ENCODE results near the gene CGAS.
"Not testable (repeated sequence)": the region's sequence is repeated elsewhere in the genome, so short reads cannot be mapped to it uniquely, and the experiment has no call there.

The CGAS gene

DNA sequence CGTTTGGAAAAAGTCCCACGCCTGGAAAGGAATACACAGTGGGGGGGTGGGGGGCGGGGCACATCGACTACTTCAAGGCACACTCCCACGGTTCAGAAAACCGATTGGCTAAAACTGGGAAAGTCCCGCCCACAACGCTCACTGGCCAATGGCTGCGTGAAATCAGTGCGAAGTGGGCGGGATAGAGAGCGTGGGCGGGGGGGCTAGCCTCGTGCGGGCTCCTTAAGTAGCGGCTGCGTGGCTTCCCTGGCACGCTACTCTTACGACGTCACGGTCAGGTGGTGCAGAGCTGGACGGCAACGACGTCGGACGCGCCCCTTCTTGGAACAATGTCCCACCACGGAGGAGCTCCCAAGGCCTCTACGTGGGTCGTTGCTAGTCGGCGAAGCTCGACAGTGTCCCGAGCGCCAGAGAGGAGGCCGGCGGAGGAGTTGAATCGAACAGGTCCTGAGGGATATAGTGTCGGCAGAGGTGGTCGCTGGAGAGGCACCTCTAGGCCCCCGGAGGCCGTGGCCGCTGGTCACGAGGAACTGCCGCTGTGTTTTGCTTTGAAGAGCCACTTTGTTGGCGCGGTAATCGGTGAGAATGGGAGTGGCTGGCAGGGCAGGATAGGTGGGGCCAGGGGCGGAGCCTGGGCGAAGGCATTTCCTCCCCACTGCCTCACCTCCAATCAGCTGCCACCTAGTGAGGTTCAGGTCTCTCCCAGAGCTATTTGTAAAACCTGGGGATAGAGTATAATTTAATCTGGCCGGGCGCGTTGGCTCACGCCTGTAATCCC, 57.3 kb downstream of the CGAS start, which contains the start of gene DDX43:
TSS of gene DDX43 (plus strand) at position 252 of the 778 bp plus-strand sequence. CDS start at position 330, 78 bp downstream.
- DNase-seq: peak; percentile 54

DNA sequence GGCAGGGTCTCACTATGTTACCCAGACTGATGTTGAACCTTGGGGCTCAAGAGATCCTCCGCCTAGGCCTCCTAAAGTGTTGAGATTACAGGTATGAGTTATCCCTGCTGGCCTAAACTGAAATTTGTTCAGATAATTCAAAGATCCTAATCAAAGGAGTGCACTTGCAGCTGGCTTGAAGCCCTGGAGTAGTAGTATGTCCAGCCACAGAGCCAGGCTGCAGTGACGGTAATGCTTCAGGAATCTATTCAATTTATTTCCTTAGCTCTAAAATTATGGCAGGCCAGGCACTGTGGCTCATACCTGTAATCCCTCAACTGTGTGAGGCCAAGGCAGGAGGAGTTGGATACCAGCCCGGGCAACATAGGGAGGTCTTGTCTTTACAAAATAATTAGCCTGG, 58.8 kb downstream of the CGAS start:
- no peak for DNase-seq

DNA sequence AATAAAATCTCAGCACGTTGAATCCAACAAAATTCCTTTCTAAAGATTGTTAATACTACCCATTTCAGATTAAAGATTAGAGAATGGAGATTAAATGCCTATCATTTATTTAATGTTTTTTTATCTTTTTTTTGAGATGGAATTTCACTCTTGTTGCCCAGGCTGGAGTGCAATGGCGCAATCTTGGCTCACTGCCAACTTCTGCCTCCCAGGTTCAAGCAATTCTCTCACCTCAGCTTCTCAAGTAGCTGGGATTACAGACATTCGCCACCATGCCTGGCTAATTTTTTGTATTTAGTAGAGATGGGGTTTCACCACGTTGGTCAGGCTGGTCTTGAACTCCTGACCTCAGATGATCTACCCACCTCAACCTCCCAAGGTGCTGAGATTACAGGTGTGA, 59.9 kb downstream of the CGAS start:
- not testable (repeated sequence) for DNase-seq

GRCh38 chr6:73391675-73392074, 60.4 kb downstream of the CGAS start:
- DNase-seq: no peak

DNA sequence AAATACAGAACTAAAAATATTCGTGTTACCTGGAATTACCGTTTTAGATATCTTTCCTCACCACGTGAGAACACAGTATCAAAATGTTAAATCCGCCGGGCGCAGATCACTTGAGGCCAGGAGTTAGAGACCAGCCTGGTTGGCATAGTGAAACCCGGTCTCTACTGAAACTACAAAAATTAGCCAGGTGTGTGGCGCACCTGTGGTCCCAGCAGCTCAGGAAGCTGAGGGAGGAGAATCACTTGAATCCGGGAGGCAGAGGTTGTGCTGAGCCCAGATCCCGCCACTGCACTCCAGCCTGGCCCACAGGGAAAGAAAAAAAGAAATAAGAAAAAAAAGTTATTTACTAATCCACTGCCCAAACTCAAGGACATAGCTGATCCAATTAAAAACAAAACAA, 62.2 kb downstream of the CGAS start:
- DNase-seq: no peak

DNA sequence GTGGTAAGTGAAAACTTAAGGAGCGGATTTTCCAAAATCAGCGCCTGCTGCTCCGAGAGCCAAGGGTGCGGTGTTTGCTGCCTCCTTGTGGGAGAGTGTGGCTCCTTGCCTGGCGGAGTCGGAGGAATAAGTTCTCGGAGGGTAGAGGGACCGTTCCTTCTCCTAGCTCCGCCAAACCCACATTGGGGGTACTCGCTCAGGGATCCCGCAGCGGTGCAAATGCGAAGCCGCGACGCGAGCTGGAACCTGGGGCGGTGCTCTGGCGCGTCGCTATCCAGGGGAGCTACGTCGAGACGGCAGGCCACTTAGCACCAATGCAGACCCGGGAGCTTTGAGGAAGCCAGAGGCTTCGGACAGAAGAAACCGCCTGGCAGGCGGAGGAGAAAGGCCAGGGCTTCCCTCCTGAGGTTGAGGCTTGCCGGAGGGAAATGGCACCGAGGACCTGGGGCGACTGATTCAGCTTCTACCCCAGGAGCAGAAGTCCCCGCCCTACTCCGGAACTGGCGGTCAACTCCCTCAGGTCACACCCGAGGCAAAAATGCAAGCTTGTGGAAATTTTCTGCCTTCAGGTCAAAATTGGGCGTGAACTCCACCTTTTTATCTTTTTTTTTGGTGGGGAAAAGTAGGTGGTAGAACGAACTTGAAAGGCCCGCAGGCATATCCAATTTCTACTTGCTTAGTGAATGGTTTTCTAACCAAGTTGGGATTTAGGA, 63.1 kb downstream of the CGAS start:
- DNase-seq: no peak

DNA sequence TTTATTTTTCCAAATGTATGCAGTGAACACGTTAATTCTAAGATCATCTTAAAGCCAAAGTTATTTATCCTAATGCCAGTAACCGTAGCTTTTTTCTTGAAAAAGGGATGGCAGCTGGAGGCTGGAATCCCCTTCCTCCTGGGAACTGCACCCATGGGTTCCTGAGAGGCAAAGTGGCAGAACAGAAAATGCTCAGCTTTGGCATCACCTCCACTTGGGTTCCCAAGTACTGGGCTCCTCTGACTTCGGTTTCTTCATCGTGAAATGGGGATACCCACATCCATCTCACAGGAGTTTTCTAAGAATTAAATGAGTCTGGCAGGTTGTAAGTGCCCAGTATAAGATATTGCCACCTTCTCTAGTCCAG, 63.7 kb downstream of the CGAS start:
- no peak for DNase-seq

- no peak for DNase-seq
Observed at GRCh38 chr6:73382462-73383113, 69.5 kb downstream of the CGAS start.

- not testable (repeated sequence) for DNase-seq
Observed at GRCh38 chr6:73381531-73381930, 70.6 kb downstream of the CGAS start.

DNA sequence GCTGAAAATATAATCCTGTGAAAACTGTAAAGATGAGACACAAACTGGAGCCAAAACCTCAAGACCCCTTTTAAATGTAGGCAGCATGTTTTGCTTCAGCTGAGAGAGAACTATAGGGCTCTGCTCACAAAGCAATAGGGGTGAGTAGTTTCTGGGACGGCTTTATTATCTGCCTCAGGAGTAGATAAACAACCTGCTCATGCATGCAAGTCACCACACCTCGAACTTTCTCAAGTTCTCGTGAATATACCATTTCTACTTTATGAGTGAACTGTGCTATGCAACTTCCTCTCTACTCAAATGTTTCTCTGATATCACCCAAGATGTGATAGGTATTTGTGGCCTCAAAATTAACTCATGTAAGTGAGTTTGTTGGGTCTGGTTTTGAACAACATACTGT, 74.9 kb downstream of the CGAS start:
- no peak for DNase-seq

- DNase-seq: no peak
Observed at GRCh38 chr6:73375216-73375615, 76.9 kb downstream of the CGAS start.

All from NCI-H1694 treated with DMSO at 0.1 percent for 48 hours (cell line).